Measurements from ENCODE around the gene DNAJC11. TPM values are rescaled to one million over a fixed set of nuclear protein-coding genes. Genes with fewer than 3 reads are reported as not detected.

The DNAJC11 gene
- total and polyA plus RNA-seq, 10 donors, result 13.3 to 66.9 (median 54.6) TPM

GRCh38 chr1:6731905-6732304 lies 30.3 kb upstream of the DNAJC11 start:
- H3K9me3 ChIP-seq, result no peaks in the 10 kb centered on the region
- intact Hi-C loops (cut with DNase I; ENCODE audit: low total_unique reads), result no loop called here
- WGBS, 5 donors, result 72 to 84% (median 77%) methylated on average over 3 of the region's 3 CpGs
- H3K27ac ChIP-seq, result no peak overlapping the region
- no peak for DNase-seq
- H3K4me3 ChIP-seq, result no peak overlapping the region
- TF ChIP-seq CTCF (IDR thresholded peaks at IDR 0.05 in 8 of 11, conservative IDR thresholded peaks at IDR 0.05 in 3 of 11), result no peak
- TF ChIP-seq POLR2A (IDR thresholded peaks at IDR 0.05), result no peak
- no peak for TF ChIP-seq POLR2AphosphoS5 (IDR thresholded peaks at IDR 0.05)
- no peaks in the 10 kb centered on the region for H3K36me3 ChIP-seq
- H3K4me1 ChIP-seq, result peaks cover 0 to 4% (median 0%) of the 10 kb centered on the region in 6 donors
- H3K27me3 ChIP-seq (replicated peaks in 1 of 7), result peaks cover 0 to 10% (median 0%) of the 10 kb centered on the region in 7 donors

GRCh38 chr1:6730880-6731279 lies 29.3 kb upstream of the DNAJC11 start:
- DNase-seq, result no peak
- Histone ChIP-seq H3K4me1 (peaks cover 0 to 4% (median 0%) of the 10 kb centered on the region in 6 donors), H3K27me3 (replicated peaks in 1 of 7) (peaks cover 0 to 5% (median 0%) of the 10 kb centered on the region in 7 donors), H3K9me3 (no peaks in the 10 kb centered on the region), H3K27ac (no peak overlapping the region), H3K36me3 (no peaks in the 10 kb centered on the region), H3K4me3 (no peak overlapping the region)
- intact Hi-C loops (cut with DNase I; ENCODE audit: low total_unique reads), result no loop called here
- TF ChIP-seq POLR2AphosphoS5 (IDR thresholded peaks at IDR 0.05), result no peak
- TF ChIP-seq CTCF (IDR thresholded peaks at IDR 0.05 in 8 of 11, conservative IDR thresholded peaks at IDR 0.05 in 3 of 11), result no peak
- 81 to 88% (median 87%) methylated on average over 6 of the region's 6 CpGs for WGBS, 5 donors

GRCh38 chr1:6730473-6730872 lies 28.9 kb upstream of the DNAJC11 start:
- TF ChIP-seq POLR2A (IDR thresholded peaks at IDR 0.05), result no peak
- TF ChIP-seq CTCF (IDR thresholded peaks at IDR 0.05 in 8 of 11, conservative IDR thresholded peaks at IDR 0.05 in 3 of 11), result no peak
- no peak for TF ChIP-seq POLR2AphosphoS5 (IDR thresholded peaks at IDR 0.05)
- H3K9me3 ChIP-seq, result no peaks in the 10 kb centered on the region
- peaks cover 0 to 3% (median 0%) of the 10 kb centered on the region in 7 donors for H3K27me3 ChIP-seq (replicated peaks in 1 of 7)
- no peak overlapping the region for H3K27ac ChIP-seq
- H3K4me1 ChIP-seq, result peaks cover 0 to 4% (median 0%) of the 10 kb centered on the region in 6 donors
- DNase-seq, result peak; percentile 18
- no peak overlapping the region for H3K4me3 ChIP-seq
- no peaks in the 10 kb centered on the region for H3K36me3 ChIP-seq
- intact Hi-C loops (cut with DNase I; ENCODE audit: low total_unique reads), result no loop called here
- 39 to 45% (median 41%) methylated on average over 11 of the region's 11 CpGs for WGBS, 5 donors

GRCh38 chr1:6727535-6727934 lies 25.9 kb upstream of the DNAJC11 start:
- no peak overlapping the region for H3K4me3 ChIP-seq
- H3K27me3 ChIP-seq (replicated peaks in 1 of 7), result peaks cover 0 to 3% (median 0%) of the 10 kb centered on the region in 7 donors
- H3K4me1 ChIP-seq, result peaks cover 0 to 4% (median 0%) of the 10 kb centered on the region in 6 donors
- TF ChIP-seq POLR2A (IDR thresholded peaks at IDR 0.05) (no peak), CTCF (IDR thresholded peaks at IDR 0.05 in 8 of 11, conservative IDR thresholded peaks at IDR 0.05 in 3 of 11) (peak; percentile 48 to 82 (median 72))
- intact Hi-C loops (cut with DNase I; ENCODE audit: low total_unique reads), result loop anchor here (5.0 kb wide), 2 partner anchors 165 to 345 kb away; no protein-coding TSS in a partner anchor
- no peaks in the 10 kb centered on the region for H3K36me3 ChIP-seq
- H3K27ac ChIP-seq, result no peak overlapping the region
- WGBS, 5 donors, result 36 to 46% (median 42%) methylated on average over 6 of the region's 6 CpGs
- DNase-seq, result peak; percentile 80
- no peaks in the 10 kb centered on the region for H3K9me3 ChIP-seq
